NCI-H2196 (cell line): ENCODE measurements around the gene RNF150.

Experiments used
- DNase-seq: peaks from one replicate; lab custom pipeline; 2025; ENCODE audit not compliant: unreplicated experiment; lab: John Stamatoyannopoulos, UW

RNF150 gene

DNA sequence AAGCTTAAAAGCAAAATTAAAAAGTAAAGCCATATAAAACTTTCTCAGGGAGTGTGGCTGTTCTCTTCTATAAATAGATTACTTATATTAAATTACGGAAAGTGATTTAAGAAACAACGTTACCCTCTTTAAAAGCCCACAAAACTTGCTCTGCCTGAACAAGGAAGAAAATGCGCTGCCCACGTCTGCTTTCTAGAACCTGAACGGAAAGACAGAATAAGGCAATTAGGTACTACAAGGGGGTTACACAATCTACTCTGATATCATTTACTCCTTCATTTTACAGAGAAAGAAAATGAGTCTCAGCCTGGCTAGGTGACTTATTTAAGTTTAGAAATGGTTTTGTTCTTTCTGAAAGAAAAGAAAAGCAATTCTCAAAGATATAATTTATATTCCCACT lies 147.2 kb downstream of the RNF150 start:
- no peak for DNase-seq

- no peak for DNase-seq
Measured at GRCh38 chr4:140982613-140983340, 150.5 kb downstream of the RNF150 start.

DNA sequence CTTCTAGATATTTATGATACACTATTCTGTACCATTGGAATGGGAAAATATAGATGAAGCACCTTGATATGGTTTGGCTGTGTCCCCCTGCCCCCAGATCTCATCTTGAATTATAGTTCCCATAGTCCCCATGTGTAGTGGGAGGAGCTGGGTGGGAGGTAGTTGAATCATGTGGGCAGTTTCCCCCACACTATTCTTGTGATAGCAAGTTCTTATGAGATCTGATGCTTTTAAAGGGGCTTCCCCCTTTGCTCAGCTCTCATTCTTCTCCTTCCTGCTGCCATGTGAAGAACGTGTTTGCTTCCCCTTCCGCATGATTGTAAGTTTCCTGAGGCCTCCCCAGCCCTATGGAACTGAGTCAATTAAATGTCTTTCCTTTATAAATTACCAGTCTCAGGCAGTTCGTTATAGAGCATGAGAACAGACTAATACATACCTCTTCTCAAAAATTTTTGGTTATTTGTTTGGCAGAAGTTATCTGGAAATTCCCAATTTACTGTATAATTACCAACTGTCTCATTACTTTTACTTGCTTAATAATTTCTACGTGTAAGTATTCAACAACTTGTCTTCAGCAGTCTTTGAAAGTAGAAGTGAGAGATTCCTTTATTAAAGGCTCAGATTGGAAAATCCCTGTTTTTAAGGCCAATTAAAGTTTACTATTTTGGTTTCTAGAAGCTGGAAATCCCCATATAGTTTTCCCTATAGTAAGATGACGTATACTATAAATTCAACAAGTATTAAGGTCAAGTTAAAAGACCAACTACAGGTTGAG lies 152.7 kb downstream of the RNF150 start:
- no peak for DNase-seq

- DNase-seq = no peak
Measured at GRCh38 chr4:140976768-140977167, 156.5 kb downstream of the RNF150 start.

DNA sequence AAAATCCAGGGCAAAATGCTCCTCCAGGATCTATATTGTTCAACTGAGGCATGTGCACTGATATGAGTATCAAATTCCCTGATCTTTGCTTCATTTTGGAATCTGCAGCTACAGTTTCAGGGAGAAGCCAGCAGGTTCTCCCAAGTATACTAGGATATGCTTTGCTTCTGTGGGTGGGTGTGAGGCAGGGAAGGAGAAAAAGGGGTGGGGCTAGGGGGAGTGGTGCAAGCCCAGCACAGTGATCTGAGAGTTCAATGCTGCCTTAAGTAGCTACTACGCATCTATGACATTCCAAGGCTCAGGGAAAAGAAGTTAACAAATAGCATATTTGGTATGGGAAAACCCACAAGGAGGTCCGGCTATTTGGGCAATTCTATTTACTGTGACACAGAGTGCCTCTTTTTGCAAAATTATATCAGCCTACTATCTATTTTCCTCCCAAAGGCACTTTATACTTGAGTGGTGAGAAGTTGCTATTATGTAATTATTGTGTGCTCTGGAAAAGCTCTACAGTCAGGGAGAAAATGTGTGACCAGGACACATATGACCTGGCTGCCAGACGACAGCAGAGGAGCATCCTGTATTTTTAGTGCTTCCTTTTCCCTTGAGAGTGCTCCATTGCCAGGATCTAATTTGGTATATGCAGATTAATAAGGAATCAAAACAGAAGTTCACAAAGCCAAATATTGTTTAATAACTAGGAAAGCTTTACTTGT lies 162.0 kb downstream of the RNF150 start:
- no peak for DNase-seq

GRCh38 chr4:140969296-140969695 lies 164.0 kb downstream of the RNF150 start:
- DNase-seq = no peak

GRCh38 chr4:140968371-140968770 lies 164.9 kb downstream of the RNF150 start:
- DNase-seq = no peak

DNA sequence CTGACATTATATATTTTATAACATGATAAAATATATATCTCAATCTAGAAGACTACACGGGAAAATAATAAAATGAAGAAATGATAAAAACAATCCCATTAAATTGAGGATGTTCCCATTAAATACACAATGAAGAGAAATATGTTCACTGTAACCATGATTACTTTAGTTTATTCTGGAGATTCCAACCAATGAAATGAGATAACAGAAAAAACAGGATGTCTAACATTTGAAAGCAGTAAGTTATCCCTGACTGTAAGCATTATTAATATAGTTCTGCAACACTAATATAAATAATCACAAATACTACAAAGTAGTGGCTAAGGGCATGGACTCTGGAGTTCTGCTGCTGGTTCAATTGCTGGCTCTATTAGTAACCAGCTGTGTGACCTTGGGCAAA lies 169.4 kb downstream of the RNF150 start:
- no peak for DNase-seq

DNA sequence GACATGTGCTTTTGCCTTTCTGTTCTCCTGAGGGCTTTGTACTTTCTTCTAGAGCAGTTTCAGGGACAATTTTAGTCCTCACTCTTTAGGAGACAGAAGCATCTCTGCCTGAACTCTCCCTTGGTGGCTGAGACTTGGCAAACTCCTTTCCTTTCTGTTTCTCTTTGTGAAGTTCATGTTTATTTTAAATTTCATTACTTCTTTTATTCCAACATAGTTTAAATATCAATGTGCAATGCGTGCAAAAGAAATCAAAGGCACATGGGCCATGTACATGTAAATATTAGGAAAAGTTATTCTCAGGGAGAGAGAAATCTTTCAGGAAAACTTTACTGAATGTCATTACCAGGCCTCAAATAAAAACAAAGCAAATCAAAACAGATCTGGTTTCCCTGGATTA lies 177.6 kb downstream of the RNF150 start:
- no peak for DNase-seq

- no peak for DNase-seq
Measured at GRCh38 chr4:140952717-140953116, 180.6 kb downstream of the RNF150 start.

- no peak for DNase-seq
Measured at GRCh38 chr4:140947506-140947905, 185.8 kb downstream of the RNF150 start.

DNA sequence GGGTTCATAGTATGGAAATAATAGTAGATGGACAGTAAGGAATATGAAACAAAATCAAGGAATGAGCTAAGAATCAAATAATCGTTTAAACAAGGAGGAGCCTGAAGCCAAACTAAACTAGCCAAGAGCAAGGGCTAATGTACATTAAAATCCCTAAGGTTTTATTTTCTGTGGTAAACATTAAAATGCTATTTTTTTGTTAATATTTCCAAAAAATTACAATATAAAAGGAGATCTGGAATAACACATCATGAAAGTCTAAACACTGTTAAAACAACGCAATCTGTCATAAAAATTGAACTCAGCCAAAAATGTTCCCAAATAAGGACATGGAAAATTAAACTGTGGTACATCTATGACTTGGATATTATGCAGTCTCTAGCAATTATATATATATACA lies 188.2 kb downstream of the RNF150 start:
- DNase-seq = no peak

- DNase-seq = no peak
Measured at GRCh38 chr4:140944572-140944971, 188.7 kb downstream of the RNF150 start.

DNA sequence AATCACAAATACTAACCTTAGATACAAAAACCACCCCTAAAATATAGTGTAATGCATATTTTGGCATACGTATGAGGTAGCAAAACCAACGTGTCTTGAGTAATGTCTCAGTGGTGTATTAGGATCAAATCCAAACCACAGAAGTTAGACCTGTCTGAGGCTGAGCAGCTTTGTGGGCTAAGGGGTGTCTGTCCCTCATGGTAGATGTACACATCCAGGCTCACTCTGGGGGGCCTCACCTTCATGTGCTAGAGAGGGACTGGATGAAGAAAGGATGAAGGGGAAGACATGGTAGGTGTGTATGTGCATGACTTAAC lies 189.1 kb downstream of the RNF150 start:
- DNase-seq = no peak

- DNase-seq = no peak
Measured at GRCh38 chr4:140943486-140944198, 189.6 kb downstream of the RNF150 start.

- no peak for DNase-seq
Measured at GRCh38 chr4:140940589-140940988, 192.7 kb downstream of the RNF150 start.

DNA sequence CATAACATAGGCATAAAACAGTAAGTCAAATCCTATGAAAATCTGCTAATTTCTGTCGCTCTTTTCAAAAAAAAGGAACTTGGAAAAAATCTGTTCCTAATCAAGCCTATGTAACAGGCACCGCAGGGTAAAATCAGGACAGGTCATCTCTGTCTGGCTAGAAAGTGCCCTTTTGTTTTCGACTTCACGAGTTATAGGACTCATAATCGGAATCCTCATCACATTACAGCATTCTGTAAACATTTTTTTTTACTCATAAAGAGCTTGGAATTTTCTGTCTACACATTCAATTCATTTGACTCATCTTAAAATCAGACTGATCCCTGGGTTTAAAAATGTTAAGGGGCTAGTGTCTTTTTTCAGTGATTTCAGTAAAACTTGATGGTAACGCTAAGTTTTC lies 195.4 kb downstream of the RNF150 start:
- no peak for DNase-seq

DNA sequence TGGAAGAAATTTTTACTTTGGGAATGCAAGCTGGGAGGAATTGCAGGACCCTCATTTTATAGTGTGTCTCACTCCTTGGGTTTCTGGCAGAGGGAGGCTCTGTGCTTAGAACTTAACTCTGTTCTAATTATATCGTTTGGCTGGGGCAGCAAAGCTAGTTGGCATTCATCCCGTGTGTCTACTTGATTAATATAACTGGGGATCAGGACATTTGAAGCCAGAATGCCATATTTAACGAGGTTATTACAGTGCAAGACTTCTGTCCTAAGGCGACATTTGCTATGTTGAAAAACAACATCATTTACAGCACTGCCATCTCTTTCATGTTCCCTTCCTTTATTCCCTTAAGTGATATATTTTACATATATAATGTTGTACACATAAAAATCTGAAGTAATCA lies 198.0 kb downstream of the RNF150 start:
- no peak for DNase-seq

DNA sequence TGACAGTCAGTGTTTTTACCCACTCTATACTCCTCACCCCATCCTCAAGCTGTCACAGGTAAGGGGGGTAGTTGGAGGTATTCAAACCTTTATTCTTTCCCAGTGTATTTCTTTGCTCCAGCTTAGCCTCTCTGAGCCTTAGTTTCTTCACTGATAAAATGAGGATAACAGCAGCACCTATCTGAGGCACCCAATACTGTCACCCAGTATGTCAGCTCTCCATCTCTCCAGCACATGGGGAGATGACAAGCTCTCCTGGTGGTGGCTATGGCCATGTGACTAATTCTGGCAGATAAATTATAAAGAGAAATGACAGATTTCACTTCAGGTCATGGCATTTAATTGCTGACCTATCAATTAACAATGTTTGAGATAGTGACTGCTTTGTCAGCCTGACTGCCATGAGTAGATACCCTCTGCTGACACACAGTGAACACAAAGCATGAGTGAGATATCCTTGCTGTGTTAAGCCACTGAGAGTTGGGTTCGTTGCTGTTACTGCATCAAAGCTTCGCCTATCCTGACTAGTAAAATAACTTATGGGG lies 200.7 kb downstream of the RNF150 start:
- DNase-seq = no peak

- no peak for DNase-seq
Measured at GRCh38 chr4:140931911-140932310, 201.4 kb downstream of the RNF150 start.

DNA sequence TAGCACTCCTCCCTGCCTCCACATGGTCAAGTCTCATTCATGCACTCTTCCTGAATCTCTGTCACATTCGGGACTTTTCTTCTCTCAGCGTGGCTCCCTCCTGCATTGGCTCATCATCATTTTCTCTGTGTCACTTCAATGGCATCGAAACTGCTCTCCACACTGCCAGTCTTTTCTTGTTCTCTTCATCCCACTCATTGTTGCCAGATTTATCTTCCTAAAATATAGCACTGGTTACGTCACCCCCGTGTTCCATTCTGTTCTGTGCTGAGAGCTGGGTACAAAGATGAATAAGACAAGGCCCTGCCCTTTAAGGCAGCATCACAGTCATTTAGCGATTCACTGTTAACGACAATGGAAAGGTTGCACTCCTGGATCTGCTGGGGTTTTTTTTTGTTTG lies 202.7 kb downstream of the RNF150 start:
- DNase-seq = no peak
